Epithelial cell of proximal tubule (primary cell): Measurements from ENCODE around the gene ARL5B. TPM values are rescaled to one million over a fixed set of nuclear protein-coding genes. Genes with fewer than 3 reads are reported as not detected.
"Not testable (repeated sequence)": the region's sequence is repeated elsewhere in the genome, so short reads cannot be mapped to it uniquely, and the experiment has no call there.

ENCODE experiments used
- DNase-seq: peaks from one replicate; pipeline ENCODE4 v3.0.0-alpha.2; 2011; ENCODE audit warnings: low read depth
- H3K4me3 ChIP-seq: 2 replicates; pipeline ENCODE4 v1.5.1; 2011; ENCODE audit warnings: low read depth, mild to moderate bottlenecking, low read length
- CTCF ChIP-seq: conservative IDR thresholded peaks from 2 replicates; pipeline ENCODE4 v1.5.1; 2012; ENCODE audit warnings: low read depth, mild to moderate bottlenecking, low read length
- total RNA-seq: library from RNA; depleted of rRNA; stranded (reverse); fragments of >200 nt; gene quantifications from 2 replicates; pipeline ENCODE4 v1.2.3, GENCODE V29; 2015

The ARL5B gene
- 20.6 and 22.4 TPM in 2 replicates for total RNA-seq

GRCh38 chr10:18659125-18659818 is at the start of gene ARL5B:
ARL5B (plus strand) TSS chr10:18659431; CDS start chr10:18659638, 207 bp downstream.
- DNase-seq = peak; percentile 82
- peak; percentile 6 for TF ChIP-seq CTCF
- H3K4me3 ChIP-seq = peak within 1 kb of the TSS; percentile 97

GRCh38 chr10:18610517-18610916 is 48.7 kb upstream of the ARL5B start:
- TF ChIP-seq CTCF = no peak
- no peak overlapping the region for H3K4me3 ChIP-seq
- DNase-seq = peak; percentile 90

- no peak for DNase-seq
- no peak for TF ChIP-seq CTCF
- no peak overlapping the region for H3K4me3 ChIP-seq
Observed at GRCh38 chr10:18611168-18611567, 48.1 kb upstream of the ARL5B start.

GRCh38 chr10:18615618-18616017 is 43.6 kb upstream of the ARL5B start:
- DNase-seq = no peak
- no peak overlapping the region for H3K4me3 ChIP-seq
- no peak for TF ChIP-seq CTCF

GRCh38 chr10:18616337-18616736 is 42.9 kb upstream of the ARL5B start:
- H3K4me3 ChIP-seq = no peak overlapping the region
- DNase-seq = no peak
- peak; percentile 31 for TF ChIP-seq CTCF

GRCh38 chr10:18619016-18619415 is 40.2 kb upstream of the ARL5B start:
- TF ChIP-seq CTCF = no peak
- no peak for DNase-seq
- no peak overlapping the region for H3K4me3 ChIP-seq

- no peak for DNase-seq
- no peak overlapping the region for H3K4me3 ChIP-seq
- no peak for TF ChIP-seq CTCF
Observed at GRCh38 chr10:18620856-18621255, 38.4 kb upstream of the ARL5B start.

GRCh38 chr10:18623671-18624070 is 35.6 kb upstream of the ARL5B start:
- not testable (repeated sequence) for H3K4me3 ChIP-seq, DNase-seq
